ENCODE data around the gene AR.

- TF ChIP-seq, protein P1, sequence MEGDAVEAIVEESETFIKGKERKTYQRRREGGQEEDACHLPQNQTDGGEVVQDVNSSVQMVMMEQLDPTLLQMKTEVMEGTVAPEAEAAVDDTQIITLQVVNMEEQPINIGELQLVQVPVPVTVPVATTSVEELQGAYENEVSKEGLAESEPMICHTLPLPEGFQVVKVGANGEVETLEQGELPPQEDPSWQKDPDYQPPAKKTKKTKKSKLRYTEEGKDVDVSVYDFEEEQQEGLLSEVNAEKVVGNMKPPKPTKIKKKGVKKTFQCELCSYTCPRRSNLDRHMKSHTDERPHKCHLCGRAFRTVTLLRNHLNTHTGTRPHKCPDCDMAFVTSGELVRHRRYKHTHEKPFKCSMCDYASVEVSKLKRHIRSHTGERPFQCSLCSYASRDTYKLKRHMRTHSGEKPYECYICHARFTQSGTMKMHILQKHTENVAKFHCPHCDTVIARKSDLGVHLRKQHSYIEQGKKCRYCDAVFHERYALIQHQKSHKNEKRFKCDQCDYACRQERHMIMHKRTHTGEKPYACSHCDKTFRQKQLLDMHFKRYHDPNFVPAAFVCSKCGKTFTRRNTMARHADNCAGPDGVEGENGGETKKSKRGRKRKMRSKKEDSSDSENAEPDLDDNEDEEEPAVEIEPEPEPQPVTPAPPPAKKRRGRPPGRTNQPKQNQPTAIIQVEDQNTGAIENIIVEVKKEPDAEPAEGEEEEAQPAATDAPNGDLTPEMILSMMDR (IDR thresholded peaks at IDR 0.05), result no peak
- TF ChIP-seq POLR2A (IDR thresholded peaks at IDR 0.05) (no peak), POLR2AphosphoS5 (IDR thresholded peaks at IDR 0.05) (no peak)
Observed at GRCh38 chrX:67604979-67605703, 61.3 kb downstream of the AR start.

All from sigmoid colon (tissue), 4 donors.